BLaER1 (cell line): ENCODE results near the gene PCDH12.

Source experiments
- H3K27ac ChIP-seq: shearing (Covaris generic); formaldehyde crosslinking; 2 replicates; pipeline ENCODE4 v1.8.1; 2022
- H3K27me3 ChIP-seq: shearing (Covaris generic); formaldehyde crosslinking; 2 replicates; pipeline ENCODE4 v1.8.1; 2022
- H3K36me3 ChIP-seq: shearing (Covaris generic); formaldehyde crosslinking; 2 replicates; pipeline ENCODE4 v1.8.1; 2022
- H3K4me1 ChIP-seq: shearing (Covaris generic); formaldehyde crosslinking; 2 replicates; pipeline ENCODE4 v1.8.1; 2022
- H3K4me2 ChIP-seq: shearing (Covaris generic); formaldehyde crosslinking; 2 replicates; pipeline ENCODE4 v1.8.1; 2022
- H3K4me3 ChIP-seq: shearing (Covaris generic); formaldehyde crosslinking; 2 replicates; pipeline ENCODE4 v1.8.1; 2022
- H3K9ac ChIP-seq: shearing (Covaris generic); formaldehyde crosslinking; 2 replicates; pipeline ENCODE4 v1.8.1; 2022
- H3K9me3 ChIP-seq: shearing (Covaris generic); formaldehyde crosslinking; 2 replicates; pipeline ENCODE4 v1.8.1; 2022
- H4K20me1 ChIP-seq: shearing (Covaris generic); formaldehyde crosslinking; 2 replicates; pipeline ENCODE4 v1.8.1; 2022
- Cebpa-rat ChIP-seq: shearing (Covaris generic); IDR thresholded peaks from 2 replicates; pipeline ENCODE4 v1.8.1; 2022

PCDH12 gene

GRCh38 chr5:141897425-141897824 is 60.6 kb downstream of the PCDH12 start:
- Histone ChIP-seq H3K27ac (no peak overlapping the region), H3K4me2 (no peak overlapping the region), H3K4me3 (no peak overlapping the region), H3K36me3 (no peaks in the 10 kb centered on the region), H3K27me3 (no peaks in the 10 kb centered on the region), H3K9me3 (no peaks in the 10 kb centered on the region), H4K20me1 (no peaks in the 10 kb centered on the region), H3K9ac (no peak overlapping the region), H3K4me1 (no peaks in the 10 kb centered on the region)
- peak; percentile 73; the same call in 1 of the 2 replicates for TF ChIP-seq Cebpa-rat
